Endothelial cell of umbilical vein (primary cell): ENCODE results near the gene MCM7. TPM values are rescaled to one million over a fixed set of nuclear protein-coding genes. Genes with fewer than 3 reads are reported as not detected.
"Not testable (repeated sequence)": the region's sequence is repeated elsewhere in the genome, so short reads cannot be mapped to it uniquely, and the experiment has no call there.

ENCODE experiments used
- BruUV-seq: library from RNA; stranded (reverse); fragments of 400-500 nt; replicated peaks from 2 replicates; lab custom pipeline; 2021; lab: Mats Ljungman, UMichigan
- CTCF ChIA-PET: fragments of 300-600, 350-600 bp; sonication (Branson Sonifier 250); formaldehyde crosslinking; loops from one replicate; lab custom pipeline; 2021; ENCODE audit warnings: antibody characterized with exemption, inconsistent platforms; lab: Charles Lee
- POLR2A ChIA-PET: fragments of 300-600, 350-600 bp; sonication (Branson Sonifier 250); formaldehyde crosslinking; loops from one replicate; lab custom pipeline; 2021; ENCODE audit warnings: antibody characterized with exemption, inconsistent platforms; lab: Charles Lee
- DNase-seq: peaks from one replicate; pipeline ENCODE4 v3.0.0-alpha.2; 2011; ENCODE audit warnings: low read depth, low spot score
- FAIRE-seq: peaks from 2 replicates; lab custom pipeline; 2011; peaks lifted over from hg19 to GRCh38; lab: Jason Lieb, UNC
- H2AFZ ChIP-seq: 2 replicates; pipeline ENCODE4 v1.6.0; 2012; ENCODE audit warnings: low read depth, low read length, control low read depth, inconsistent platforms
- H3K27ac ChIP-seq: 2 replicates; pipeline ENCODE4 v1.5.1; 2011; ENCODE audit warnings: low read depth, mild to moderate bottlenecking, control low read depth, low read length, moderate library complexity; ENCODE audit not compliant: insufficient read depth
- H3K27me3 ChIP-seq, 2 experiments: 2 replicates each; pipeline versions ENCODE4 v1.6.0 to v1.6.1; 2011; ENCODE audit warnings: low read length in 2 of 2, mixed read lengths in 1 of 2; ENCODE audit not compliant: control insufficient read depth in 2 of 2, insufficient read depth in 2 of 2
- H3K36me3 ChIP-seq, 2 experiments: 2 replicates in 1 of 2; 3 replicates in 1 of 2; pipeline ENCODE4 v1.5.1; 2011; ENCODE audit warnings: low read length in 2 of 2, mild to moderate bottlenecking in 1 of 2, moderate library complexity in 1 of 2; ENCODE audit not compliant: control insufficient read depth in 2 of 2, insufficient read depth in 2 of 2; ENCODE audit errors: extremely low read depth in 1 of 2
- H3K4me1 ChIP-seq: 3 replicates; pipeline ENCODE4 v1.5.1; 2011; ENCODE audit warnings: mild to moderate bottlenecking, low read length; ENCODE audit not compliant: control insufficient read depth, insufficient read depth; ENCODE audit errors: extremely low read depth
- H3K4me2 ChIP-seq: 2 replicates; pipeline ENCODE4 v1.6.1; 2011; ENCODE audit warnings: low read length, control low read depth, mixed read lengths; ENCODE audit not compliant: insufficient read depth
- H3K4me3 ChIP-seq, 3 experiments: fragments of 200-600 bp in 1 of 3; sonication (generic), shearing (Covaris generic) in 1 of 3; replicated peaks in 1 of 3; 2 replicates each; pipeline ENCODE4 v1.5.1; 2011 to 2016; ENCODE audit warnings: control low read depth in 3 of 3, low read length in 3 of 3, mild to moderate bottlenecking in 2 of 3, inconsistent platforms in 1 of 3, low read depth in 1 of 3, moderate library complexity in 1 of 3; ENCODE audit not compliant: insufficient read depth in 1 of 3
- H3K79me2 ChIP-seq: 2 replicates; pipeline ENCODE4 v1.6.0; 2012; ENCODE audit warnings: low read length, inconsistent platforms; ENCODE audit not compliant: control insufficient read depth, insufficient read depth
- H3K9ac ChIP-seq: replicated peaks from 2 replicates; pipeline ENCODE3; 2011; ENCODE audit warnings: low read length, control low read depth; ENCODE audit not compliant: insufficient read depth; ENCODE audit errors: extremely low read depth
- H3K9me1 ChIP-seq: replicated peaks from 3 replicates; pipeline ENCODE4 v1.6.0; 2011; ENCODE audit warnings: mild to moderate bottlenecking, low read length; ENCODE audit not compliant: control insufficient read depth, insufficient read depth; ENCODE audit errors: extremely low read depth
- H3K9me3 ChIP-seq: replicated peaks from 2 replicates; pipeline ENCODE4 v1.5.1; 2012; ENCODE audit warnings: low read length, inconsistent platforms; ENCODE audit not compliant: control insufficient read depth, insufficient read depth
- H4K20me1 ChIP-seq: replicated peaks from 2 replicates; pipeline ENCODE3; 2011; ENCODE audit warnings: mild to moderate bottlenecking, low read length; ENCODE audit not compliant: control insufficient read depth, insufficient read depth; ENCODE audit errors: extremely low read depth
- EZH2 ChIP-seq: IDR thresholded peaks from 2 replicates; pipeline ENCODE4 v1.6.1; 2012; ENCODE audit warnings: borderline replicate concordance, low read depth, mild to moderate bottlenecking, moderate library complexity, low read length, inconsistent platforms; ENCODE audit not compliant: severe bottlenecking
- FOS ChIP-seq: IDR thresholded peaks from 2 replicates; pipeline ENCODE4 v1.6.1; 2011; ENCODE audit warnings: mild to moderate bottlenecking, low read length, moderate library complexity, borderline replicate concordance; ENCODE audit not compliant: insufficient read depth
- JUN ChIP-seq: IDR thresholded peaks from 2 replicates; pipeline ENCODE4 v1.6.1; 2011; ENCODE audit warnings: borderline replicate concordance, low read depth; ENCODE audit not compliant: insufficient read length, insufficient read depth
- MYC ChIP-seq: IDR thresholded peaks from one replicate; pipeline ENCODE4 v1.6.1; 2011; ENCODE audit warnings: mild to moderate bottlenecking, low read depth, low read length
- POLR2A ChIP-seq: IDR thresholded peaks from 2 replicates; pipeline ENCODE4 v1.6.1; 2012; ENCODE audit warnings: low read depth, mild to moderate bottlenecking, control low read depth, low read length
- POLR2AphosphoS5 ChIP-seq: IDR thresholded peaks from 2 replicates; pipeline ENCODE4 v1.6.1; 2012; ENCODE audit warnings: low read depth, mild to moderate bottlenecking, control low read depth, low read length, moderate library complexity; ENCODE audit not compliant: insufficient read depth
- dilution Hi-C: fragments of 300-500 bp; cut with MboI; formaldehyde crosslinking; loops from one replicate; pipeline ENCODE4 v1.15.0; 2019; ENCODE audit warnings: low sequenced_read_pairs; ENCODE audit not compliant: extremely low pct_ligation_motif_present
- intact Hi-C: fragments of 100-400 bp; cut with micrococcal nuclease; formaldehyde crosslinking; loops from one replicate; pipeline ENCODE4 v1.10.0; 2022
- polyA plus RNA-seq, 4 experiments: library from polyadenylated mRNA; depleted of rRNA in 3 of 4; stranded (reverse) in 3 of 4; unstranded in 1 of 4; fragments of >200 nt; gene quantifications; 2 replicates each; pipeline versions ENCODE4 v1.2.1 to v1.2.3, GENCODE V29; 2011 to 2012; ENCODE audit warnings: missing spikeins in 1 of 4
- total RNA-seq: library from RNA; stranded (reverse); gene quantifications from 2 replicates; pipeline ENCODE4 v1.2.3, GENCODE V29; 2021
- TF ChIP-seq, protein P1 (sequence below), 2 donors: IDR thresholded peaks; 1 replicate in 1 of 2; 2 replicates in 1 of 2; pipeline ENCODE4 v1.5.1; 2011; ENCODE audit warnings: low read length in 2 of 2, mild to moderate bottlenecking in 2 of 2, moderate library complexity in 2 of 2, control low read depth in 1 of 2, inconsistent platforms in 1 of 2, low read depth in 1 of 2; ENCODE audit not compliant: insufficient read depth in 1 of 2; ENCODE audit errors: extremely low read depth in 1 of 2
- TF ChIP-seq, protein P2 (sequence below): IDR thresholded peaks from 2 replicates; pipeline ENCODE4 v1.6.1; 2011; ENCODE audit not compliant: insufficient read depth, insufficient read length

The MCM7 gene
- total and polyA plus RNA-seq, 2 donors (not counting 3 experiments of a cell fraction or from before 2014, with no cell fraction given) = 156 to 187 TPM

DNA sequence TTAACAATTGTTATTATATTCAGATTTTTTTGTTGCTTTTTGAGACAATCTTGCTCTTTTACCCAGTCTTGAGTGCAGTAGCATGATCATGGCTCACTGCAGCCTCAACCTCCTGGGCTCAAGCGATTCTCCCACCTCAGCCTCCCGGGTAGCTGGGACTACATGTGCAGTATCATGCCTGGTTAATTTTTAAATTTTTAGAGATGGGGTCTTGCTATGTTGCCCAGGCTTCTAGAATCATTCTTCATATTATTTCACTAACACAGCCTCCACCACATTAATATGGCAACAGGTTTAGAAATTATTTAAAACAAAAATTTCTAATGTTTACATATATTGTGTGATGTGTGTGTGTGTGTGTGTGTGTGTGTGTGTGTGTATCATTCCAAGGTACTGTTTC lies 46.1 kb upstream of the MCM7 start:
- no peaks in the 10 kb centered on the region for H3K27me3 ChIP-seq
- CTCF ChIA-PET = interaction anchor here (1.7 to 2.2 kb wide), 2 partner anchors 9 to 15 kb away, joined by 5 to 8 read pairs; no protein-coding TSS in a partner anchor
- intact Hi-C loops = loop anchor here (10.0 kb wide), 1 partner anchor 908 kb away; no protein-coding TSS in a partner anchor

DNA sequence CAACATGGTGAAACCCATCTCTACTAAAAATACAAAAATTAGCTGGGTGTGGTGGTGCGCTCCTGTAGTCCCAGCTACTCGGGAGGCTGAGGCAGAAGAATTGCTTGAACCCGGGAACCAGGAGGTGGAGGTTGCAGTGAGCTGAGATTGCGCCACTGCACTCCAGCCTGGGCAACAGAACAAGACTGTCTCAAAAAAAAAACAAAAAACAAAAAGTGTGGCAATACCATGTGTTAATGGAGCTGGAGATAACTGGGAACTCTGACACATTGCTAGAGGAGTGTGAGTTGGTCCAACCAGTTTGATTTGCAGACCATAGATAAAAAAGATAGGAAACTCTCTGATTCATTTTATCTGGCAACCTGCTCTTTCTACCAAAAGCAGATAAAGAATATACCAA lies 45.2 kb upstream of the MCM7 start:
- H3K36me3 ChIP-seq, H3K4me2 ChIP-seq, FAIRE-seq, H3K27ac ChIP-seq, H2AFZ ChIP-seq, DNase-seq, dilution Hi-C loops, H3K27me3 ChIP-seq, POLR2A ChIA-PET, H3K4me1 ChIP-seq, BruUV-seq, H3K9me3 ChIP-seq, H4K20me1 ChIP-seq, H3K9ac ChIP-seq, H3K9me1 ChIP-seq, H3K4me3 ChIP-seq: not testable (repeated sequence)
- CTCF ChIA-PET = interaction anchor here (1.5 to 1.7 kb wide), 2 partner anchors 14 to 15 kb away, joined by 4 to 5 read pairs; no protein-coding TSS in a partner anchor
- peaks cover 13% of the 10 kb centered on the region for H3K79me2 ChIP-seq
- intact Hi-C loops = loop anchor here (10.0 kb wide), 1 partner anchor 908 kb away; no protein-coding TSS in a partner anchor

More for the DNA sequence above, 46.1 kb upstream of the MCM7 start:
- H3K9me1 ChIP-seq = no peaks in the 10 kb centered on the region
- H4K20me1 ChIP-seq = no peaks in the 10 kb centered on the region
- POLR2A ChIA-PET = no interaction called here
- peaks cover 6% of the 10 kb centered on the region for H3K4me1 ChIP-seq
- DNase-seq = no peak
- H3K4me3 ChIP-seq = no peak overlapping the region
- no peaks in the 10 kb centered on the region for H3K36me3 ChIP-seq
- no peaks in the 10 kb centered on the region for H3K9me3 ChIP-seq
- no peak overlapping the region for H2AFZ ChIP-seq
- no peak overlapping the region for H3K4me2 ChIP-seq
- TF ChIP-seq, protein P1, sequence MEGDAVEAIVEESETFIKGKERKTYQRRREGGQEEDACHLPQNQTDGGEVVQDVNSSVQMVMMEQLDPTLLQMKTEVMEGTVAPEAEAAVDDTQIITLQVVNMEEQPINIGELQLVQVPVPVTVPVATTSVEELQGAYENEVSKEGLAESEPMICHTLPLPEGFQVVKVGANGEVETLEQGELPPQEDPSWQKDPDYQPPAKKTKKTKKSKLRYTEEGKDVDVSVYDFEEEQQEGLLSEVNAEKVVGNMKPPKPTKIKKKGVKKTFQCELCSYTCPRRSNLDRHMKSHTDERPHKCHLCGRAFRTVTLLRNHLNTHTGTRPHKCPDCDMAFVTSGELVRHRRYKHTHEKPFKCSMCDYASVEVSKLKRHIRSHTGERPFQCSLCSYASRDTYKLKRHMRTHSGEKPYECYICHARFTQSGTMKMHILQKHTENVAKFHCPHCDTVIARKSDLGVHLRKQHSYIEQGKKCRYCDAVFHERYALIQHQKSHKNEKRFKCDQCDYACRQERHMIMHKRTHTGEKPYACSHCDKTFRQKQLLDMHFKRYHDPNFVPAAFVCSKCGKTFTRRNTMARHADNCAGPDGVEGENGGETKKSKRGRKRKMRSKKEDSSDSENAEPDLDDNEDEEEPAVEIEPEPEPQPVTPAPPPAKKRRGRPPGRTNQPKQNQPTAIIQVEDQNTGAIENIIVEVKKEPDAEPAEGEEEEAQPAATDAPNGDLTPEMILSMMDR (IDR thresholded peaks at IDR 0.05; ENCODE audit: extremely low read depth in 1 of 2, insufficient read depth in 1 of 2, low read depth in 1 of 2, low read length in 2 of 2) = no peak
- TF ChIP-seq MYC = no peak
- TF ChIP-seq POLR2AphosphoS5 = no peak
- TF ChIP-seq FOS = no peak
- TF ChIP-seq POLR2A = no peak
- TF ChIP-seq, protein P2, sequence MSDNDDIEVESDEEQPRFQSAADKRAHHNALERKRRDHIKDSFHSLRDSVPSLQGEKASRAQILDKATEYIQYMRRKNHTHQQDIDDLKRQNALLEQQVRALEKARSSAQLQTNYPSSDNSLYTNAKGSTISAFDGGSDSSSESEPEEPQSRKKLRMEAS = no peak
- TF ChIP-seq EZH2 = no peak
- TF ChIP-seq JUN = no peak
- dilution Hi-C loops = no loop called here
- peaks cover 13% of the 10 kb centered on the region for H3K79me2 ChIP-seq
- BruUV-seq = no TSS peak
- no peak overlapping the region for H3K9ac ChIP-seq
- H3K27ac ChIP-seq = no peak overlapping the region
- FAIRE-seq = no peak
